ENCODE data around the gene PHLPP2.

The PHLPP2 gene, protein sequence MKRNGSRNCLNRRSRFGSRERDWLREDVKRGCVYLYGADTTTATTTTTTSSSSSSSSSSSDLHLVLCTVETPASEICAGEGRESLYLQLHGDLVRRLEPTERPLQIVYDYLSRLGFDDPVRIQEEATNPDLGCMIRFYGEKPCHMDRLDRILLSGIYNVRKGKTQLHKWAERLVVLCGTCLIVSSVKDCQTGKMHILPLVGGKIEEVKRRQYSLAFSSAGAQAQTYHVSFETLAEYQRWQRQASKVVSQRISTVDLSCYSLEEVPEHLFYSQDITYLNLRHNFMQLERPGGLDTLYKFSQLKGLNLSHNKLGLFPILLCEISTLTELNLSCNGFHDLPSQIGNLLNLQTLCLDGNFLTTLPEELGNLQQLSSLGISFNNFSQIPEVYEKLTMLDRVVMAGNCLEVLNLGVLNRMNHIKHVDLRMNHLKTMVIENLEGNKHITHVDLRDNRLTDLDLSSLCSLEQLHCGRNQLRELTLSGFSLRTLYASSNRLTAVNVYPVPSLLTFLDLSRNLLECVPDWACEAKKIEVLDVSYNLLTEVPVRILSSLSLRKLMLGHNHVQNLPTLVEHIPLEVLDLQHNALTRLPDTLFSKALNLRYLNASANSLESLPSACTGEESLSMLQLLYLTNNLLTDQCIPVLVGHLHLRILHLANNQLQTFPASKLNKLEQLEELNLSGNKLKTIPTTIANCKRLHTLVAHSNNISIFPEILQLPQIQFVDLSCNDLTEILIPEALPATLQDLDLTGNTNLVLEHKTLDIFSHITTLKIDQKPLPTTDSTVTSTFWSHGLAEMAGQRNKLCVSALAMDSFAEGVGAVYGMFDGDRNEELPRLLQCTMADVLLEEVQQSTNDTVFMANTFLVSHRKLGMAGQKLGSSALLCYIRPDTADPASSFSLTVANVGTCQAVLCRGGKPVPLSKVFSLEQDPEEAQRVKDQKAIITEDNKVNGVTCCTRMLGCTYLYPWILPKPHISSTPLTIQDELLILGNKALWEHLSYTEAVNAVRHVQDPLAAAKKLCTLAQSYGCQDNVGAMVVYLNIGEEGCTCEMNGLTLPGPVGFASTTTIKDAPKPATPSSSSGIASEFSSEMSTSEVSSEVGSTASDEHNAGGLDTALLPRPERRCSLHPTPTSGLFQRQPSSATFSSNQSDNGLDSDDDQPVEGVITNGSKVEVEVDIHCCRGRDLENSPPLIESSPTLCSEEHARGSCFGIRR (N-terminal part only)

DNA sequence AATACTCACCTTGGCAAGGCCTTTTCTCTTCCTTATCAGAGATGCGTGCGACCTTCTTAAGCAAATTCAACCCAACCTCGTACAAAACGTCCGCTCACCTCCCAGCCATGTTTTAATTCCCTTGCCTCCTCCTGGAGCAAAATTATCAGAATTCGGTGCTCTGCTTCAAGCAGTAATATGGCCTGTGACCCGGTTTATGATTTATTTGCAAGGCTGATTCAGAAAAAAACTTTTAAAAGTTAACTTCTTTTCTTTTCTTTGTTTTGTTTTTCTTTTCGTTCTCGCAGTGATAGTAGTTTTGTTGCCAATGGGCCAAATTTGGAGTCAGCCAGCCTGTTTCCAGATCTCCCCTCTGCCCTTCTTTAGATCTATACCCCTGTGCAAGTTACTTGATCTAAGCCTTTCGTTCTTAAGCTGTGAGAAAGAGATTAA lies at the start of gene PHLPP2:
TSS of gene PHLPP2 (minus strand) at position 382 of the 432 bp plus-strand sequence. CDS start 9,906 bp downstream, outside the sequence.
- in situ Hi-C loops (cut with MboI; ENCODE audit: low sequenced_read_pairs) = no loop called here
- DNase-seq (ENCODE audit: low spot score in 2 of 2) = no peak
- Histone ChIP-seq H3K9me3 (no peaks in the 10 kb centered on the region), H3K36me3 (replicated peaks) (no peaks in the 10 kb centered on the region), H3K4me3 (peak within 1 kb of the TSS; percentile 71), H3K27me3 (ENCODE audit: low read depth) (no peaks in the 10 kb centered on the region), H3K4me1 (peaks cover 3% of the 10 kb centered on the region)

- no peak for DNase-seq (ENCODE audit: low spot score in 2 of 2)
- peaks cover 49% of the 10 kb centered on the region for H3K36me3 ChIP-seq (replicated peaks)
- no peaks in the 10 kb centered on the region for H3K27me3 ChIP-seq (ENCODE audit: low read depth)
- H3K4me1 ChIP-seq = no peaks in the 10 kb centered on the region
- H3K4me3 ChIP-seq = no peak overlapping the region
- in situ Hi-C loops (cut with MboI; ENCODE audit: low sequenced_read_pairs) = no loop called here
- no peaks in the 10 kb centered on the region for H3K9me3 ChIP-seq
Observed at GRCh38 chr16:71771571-71771970, 47.1 kb upstream of the PHLPP2 start.

DNA sequence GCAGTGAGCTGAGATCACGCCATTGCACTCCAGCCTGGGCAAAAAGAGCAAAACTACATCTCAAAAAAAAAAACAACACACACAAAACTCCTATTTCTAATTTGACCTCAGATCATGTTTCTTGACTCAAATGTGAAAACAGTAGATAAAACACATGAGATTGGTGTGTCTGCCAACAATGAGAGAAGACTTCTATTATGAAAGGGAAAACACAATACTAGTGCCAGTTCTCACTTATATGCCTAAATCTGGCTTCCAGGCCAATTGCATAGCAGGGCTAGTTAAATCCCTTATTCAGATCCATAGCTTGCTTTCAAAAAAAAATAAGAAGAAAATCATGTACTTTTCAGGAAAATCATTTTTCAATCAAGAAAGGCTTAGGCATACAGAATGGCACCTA lies 44.7 kb upstream of the PHLPP2 start:
- in situ Hi-C loops (cut with MboI; ENCODE audit: low sequenced_read_pairs) = no loop called here
- peaks cover 59% of the 10 kb centered on the region for H3K36me3 ChIP-seq (replicated peaks)

GRCh38 chr16:71767060-71767900 lies 42.8 kb upstream of the PHLPP2 start:
- no peak for DNase-seq (ENCODE audit: low spot score in 2 of 2)
- H3K36me3 ChIP-seq (replicated peaks) = peaks cover 66% of the 10 kb centered on the region
- no peaks in the 10 kb centered on the region for H3K9me3 ChIP-seq
- no peaks in the 10 kb centered on the region for H3K27me3 ChIP-seq (ENCODE audit: low read depth)
- in situ Hi-C loops (cut with MboI; ENCODE audit: low sequenced_read_pairs) = no loop called here
- H3K4me1 ChIP-seq = no peaks in the 10 kb centered on the region
- no peak overlapping the region for H3K4me3 ChIP-seq

More for the DNA sequence above, 44.7 kb upstream of the PHLPP2 start:
- no peaks in the 10 kb centered on the region for H3K27me3 ChIP-seq (ENCODE audit: low read depth)
- no peaks in the 10 kb centered on the region for H3K9me3 ChIP-seq
- no peaks in the 10 kb centered on the region for H3K4me1 ChIP-seq
- H3K4me3 ChIP-seq = no peak overlapping the region
- DNase-seq (ENCODE audit: low spot score in 2 of 2) = no peak

- no peak for DNase-seq (ENCODE audit: low spot score in 2 of 2)
- peaks cover 57% of the 10 kb centered on the region for H3K36me3 ChIP-seq (replicated peaks)
- no peaks in the 10 kb centered on the region for H3K9me3 ChIP-seq
- in situ Hi-C loops (cut with MboI; ENCODE audit: low sequenced_read_pairs) = no loop called here
- H3K27me3 ChIP-seq (ENCODE audit: low read depth) = no peaks in the 10 kb centered on the region
- H3K4me3 ChIP-seq = no peak overlapping the region
- H3K4me1 ChIP-seq = peaks cover 15% of the 10 kb centered on the region
Observed at GRCh38 chr16:71762186-71762585, 37.7 kb upstream of the PHLPP2 start.

GRCh38 chr16:71761097-71761496 lies 36.6 kb upstream of the PHLPP2 start:
- in situ Hi-C loops (cut with MboI; ENCODE audit: low sequenced_read_pairs) = no loop called here
- peaks cover 59% of the 10 kb centered on the region for H3K36me3 ChIP-seq (replicated peaks)

DNA sequence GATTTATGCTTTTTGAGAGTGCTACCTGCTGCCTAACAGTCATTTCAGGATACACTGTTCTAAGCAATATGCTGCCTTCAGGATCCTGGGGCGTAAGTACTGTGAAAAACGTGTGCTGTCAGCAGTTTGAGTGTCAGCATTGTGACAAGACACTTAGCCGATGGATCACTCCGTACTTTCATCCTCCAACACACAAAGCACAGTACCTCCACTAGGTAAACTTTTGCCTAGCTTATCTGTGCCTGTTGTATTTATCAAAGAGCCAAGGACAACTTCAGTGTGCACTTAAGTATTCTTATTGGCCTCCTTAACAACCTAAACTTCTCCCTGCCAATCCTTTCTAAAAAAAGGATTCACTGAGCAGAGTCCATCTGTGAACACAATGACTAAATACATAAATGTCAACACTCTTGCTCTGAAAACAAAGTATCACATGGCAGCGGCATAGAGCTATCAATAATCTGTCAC lies 33.8 kb upstream of the PHLPP2 start:
- H3K4me3 ChIP-seq = no peak overlapping the region
- in situ Hi-C loops (cut with MboI; ENCODE audit: low sequenced_read_pairs) = no loop called here
- H3K9me3 ChIP-seq = no peaks in the 10 kb centered on the region
- peaks cover 57% of the 10 kb centered on the region for H3K36me3 ChIP-seq (replicated peaks)
- H3K27me3 ChIP-seq (ENCODE audit: low read depth) = no peaks in the 10 kb centered on the region
- DNase-seq (ENCODE audit: low spot score in 2 of 2) = no peak
- peaks cover 19% of the 10 kb centered on the region for H3K4me1 ChIP-seq

More at GRCh38 chr16:71761097-71761496, 36.6 kb upstream of the PHLPP2 start:
- Histone ChIP-seq H3K4me1 (peaks cover 19% of the 10 kb centered on the region), H3K27me3 (ENCODE audit: low read depth) (no peaks in the 10 kb centered on the region), H3K9me3 (no peaks in the 10 kb centered on the region), H3K4me3 (no peak overlapping the region)
- no peak for DNase-seq (ENCODE audit: low spot score in 2 of 2)

GRCh38 chr16:71754652-71755051 lies 30.2 kb upstream of the PHLPP2 start:
- peaks cover 56% of the 10 kb centered on the region for H3K36me3 ChIP-seq (replicated peaks)
- no peaks in the 10 kb centered on the region for H3K27me3 ChIP-seq (ENCODE audit: low read depth)
- H3K9me3 ChIP-seq = no peaks in the 10 kb centered on the region
- peaks cover 19% of the 10 kb centered on the region for H3K4me1 ChIP-seq
- DNase-seq (ENCODE audit: low spot score in 2 of 2) = no peak
- H3K4me3 ChIP-seq = no peak overlapping the region
- in situ Hi-C loops (cut with MboI; ENCODE audit: low sequenced_read_pairs) = no loop called here

GRCh38 chr16:71754108-71754507 lies 29.6 kb upstream of the PHLPP2 start:
- H3K9me3 ChIP-seq = no peaks in the 10 kb centered on the region
- no peak overlapping the region for H3K4me3 ChIP-seq
- H3K36me3 ChIP-seq (replicated peaks) = peaks cover 56% of the 10 kb centered on the region
- peaks cover 19% of the 10 kb centered on the region for H3K4me1 ChIP-seq
- in situ Hi-C loops (cut with MboI; ENCODE audit: low sequenced_read_pairs) = no loop called here
- H3K27me3 ChIP-seq (ENCODE audit: low read depth) = no peaks in the 10 kb centered on the region
- DNase-seq (ENCODE audit: low spot score in 2 of 2) = no peak

- H3K4me3 ChIP-seq = no peak overlapping the region
- H3K9me3 ChIP-seq = no peaks in the 10 kb centered on the region
- in situ Hi-C loops (cut with MboI; ENCODE audit: low sequenced_read_pairs) = no loop called here
- no peak for DNase-seq (ENCODE audit: low spot score in 2 of 2)
- H3K27me3 ChIP-seq (ENCODE audit: low read depth) = no peaks in the 10 kb centered on the region
- peaks cover 58% of the 10 kb centered on the region for H3K36me3 ChIP-seq (replicated peaks)
- no peaks in the 10 kb centered on the region for H3K4me1 ChIP-seq
Observed at GRCh38 chr16:71748226-71748625, 23.7 kb upstream of the PHLPP2 start.

GRCh38 chr16:71746442-71747046 lies 22.0 kb upstream of the PHLPP2 start:
- DNase-seq (ENCODE audit: low spot score in 2 of 2) = peak; percentile 47 to 60

GRCh38 chr16:71738855-71739254 lies 14.4 kb upstream of the PHLPP2 start:
- DNase-seq (ENCODE audit: low spot score in 2 of 2) = no peak
- Histone ChIP-seq H3K4me1 (no peaks in the 10 kb centered on the region), H3K36me3 (replicated peaks) (peaks cover 45% of the 10 kb centered on the region), H3K27me3 (ENCODE audit: low read depth) (no peaks in the 10 kb centered on the region), H3K4me3 (no peak overlapping the region), H3K9me3 (no peaks in the 10 kb centered on the region)
- in situ Hi-C loops (cut with MboI; ENCODE audit: low sequenced_read_pairs) = no loop called here

More at GRCh38 chr16:71746442-71747046, 22.0 kb upstream of the PHLPP2 start:
- no peaks in the 10 kb centered on the region for H3K9me3 ChIP-seq
- no peaks in the 10 kb centered on the region for H3K27me3 ChIP-seq (ENCODE audit: low read depth)
- H3K4me3 ChIP-seq = no peak overlapping the region
- no peaks in the 10 kb centered on the region for H3K4me1 ChIP-seq
- in situ Hi-C loops (cut with MboI; ENCODE audit: low sequenced_read_pairs) = no loop called here
- peaks cover 47% of the 10 kb centered on the region for H3K36me3 ChIP-seq (replicated peaks)

All from HAP-1 (cell line).